Activated effector memory CD4-positive, alpha-beta T cell treated with anti-CD3 and anti-CD28 coated beads, Interleukin-2, amount 50 U/mL, for 16 hours (primary cell): ENCODE measurements around the gene GLO1.

Experiments
- DNase-seq: peaks from one replicate; pipeline ENCODE4 v3.0.0-alpha.2; 2020

GLO1 gene

GRCh38 chr6:38702558-38703397 is at the start of gene GLO1:
TSS of gene GLO1 (minus strand) at chr6:38703145. CDS start at chr6:38703054, 91 bp downstream.
- peak; percentile 99 for DNase-seq

GRCh38 chr6:38750968-38751615 is 48.1 kb upstream of the GLO1 start:
- no peak for DNase-seq

GRCh38 chr6:38749473-38749872 is 46.5 kb upstream of the GLO1 start:
- no peak for DNase-seq

- DNase-seq: no peak
These were observed 36.6 kb upstream of the GLO1 start for GRCh38 chr6:38739532-38739931.

GRCh38 chr6:38738261-38738660 is 35.3 kb upstream of the GLO1 start:
- no peak for DNase-seq

- DNase-seq: no peak
These were observed 34.0 kb upstream of the GLO1 start for GRCh38 chr6:38736951-38737350.

- DNase-seq: no peak
These were observed 27.4 kb upstream of the GLO1 start for GRCh38 chr6:38730140-38730862.

GRCh38 chr6:38728203-38728602 is 25.3 kb upstream of the GLO1 start:
- no peak for DNase-seq

GRCh38 chr6:38725414-38726183 is 22.7 kb upstream of the GLO1 start:
- no peak for DNase-seq

- DNase-seq: no peak
These were observed 21.4 kb upstream of the GLO1 start for GRCh38 chr6:38724343-38724742.

GRCh38 chr6:38723783-38724182 is 20.8 kb upstream of the GLO1 start:
- DNase-seq: no peak

GRCh38 chr6:38722727-38723334 is 19.9 kb upstream of the GLO1 start:
- DNase-seq: no peak

- no peak for DNase-seq
These were observed 19.1 kb upstream of the GLO1 start for GRCh38 chr6:38722038-38722437.

- no peak for DNase-seq
These were observed 17.4 kb upstream of the GLO1 start for GRCh38 chr6:38720295-38720694.

- no peak for DNase-seq
These were observed 16.4 kb upstream of the GLO1 start for GRCh38 chr6:38719358-38719757.

GRCh38 chr6:38716825-38717224 is 13.9 kb upstream of the GLO1 start:
- no peak for DNase-seq

- no peak for DNase-seq
These were observed 12.2 kb upstream of the GLO1 start, which contains the start of gene DNAH8 for GRCh38 chr6:38715016-38715689. TSS of gene DNAH8 (plus strand) at chr6:38715311. CDS start at chr6:38722810, 7,499 bp downstream.

GRCh38 chr6:38714239-38715015 is 11.5 kb upstream of the GLO1 start:
- no peak for DNase-seq

- DNase-seq: peak; percentile 79
These were observed 10.9 kb upstream of the GLO1 start for GRCh38 chr6:38713812-38714211.

GRCh38 chr6:38708496-38708895 is 5.6 kb upstream of the GLO1 start:
- DNase-seq: no peak

- no peak for DNase-seq
These were observed 3.0 kb upstream of the GLO1 start for GRCh38 chr6:38705924-38706323.
